GM20000 (cell line): ENCODE measurements around the gene EP400.

Experiments used
- DNase-seq: peaks from one replicate; pipeline ENCODE4 v3.0.0; 2012; ENCODE audit warnings: low spot score
- CTCF ChIP-seq: IDR thresholded peaks from 2 replicates; pipeline ENCODE4 v1.5.1; 2012; ENCODE audit warnings: mild to moderate bottlenecking, control low read depth; ENCODE audit errors: extremely low read depth, missing control alignments

The EP400 gene

DNA sequence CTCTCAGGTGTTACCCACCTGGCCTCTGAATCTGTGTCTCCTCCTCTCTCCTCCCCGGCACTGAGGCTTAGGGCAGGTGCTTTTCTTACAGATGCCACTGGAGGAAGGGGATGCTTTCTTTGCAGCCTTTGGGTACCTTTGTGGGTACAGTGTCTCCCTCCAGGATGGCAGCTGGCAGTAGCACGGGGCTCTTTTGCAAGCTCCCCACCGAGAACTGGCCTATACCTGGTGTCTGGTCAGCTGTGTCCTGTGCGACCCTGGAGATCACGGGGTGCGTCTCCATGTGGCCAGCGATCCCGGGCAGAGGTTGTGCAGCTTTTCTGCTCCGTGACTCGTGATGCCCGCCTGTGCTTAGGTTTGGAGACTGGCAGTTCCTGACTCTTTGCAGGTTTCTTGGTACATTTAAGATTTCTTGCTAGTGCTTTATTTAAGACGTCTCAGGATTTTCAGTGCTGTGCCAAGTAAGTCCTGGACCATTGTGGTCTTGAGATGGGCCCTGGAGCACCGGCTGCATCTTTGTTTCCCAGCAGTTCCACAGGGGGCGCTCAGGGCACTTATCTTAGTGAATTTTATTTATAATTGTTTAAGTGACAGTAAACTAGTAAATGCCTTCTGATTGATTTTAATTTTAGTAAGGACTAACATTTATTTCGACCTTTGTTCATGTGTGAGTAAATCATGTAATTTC, 125.4 kb downstream of the EP400 start:
- DNase-seq = no peak
- no peak for TF ChIP-seq CTCF

GRCh38 chr12:132075714-132076553, 126.2 kb downstream of the EP400 start:
- no peak for TF ChIP-seq CTCF
- no peak for DNase-seq

DNA sequence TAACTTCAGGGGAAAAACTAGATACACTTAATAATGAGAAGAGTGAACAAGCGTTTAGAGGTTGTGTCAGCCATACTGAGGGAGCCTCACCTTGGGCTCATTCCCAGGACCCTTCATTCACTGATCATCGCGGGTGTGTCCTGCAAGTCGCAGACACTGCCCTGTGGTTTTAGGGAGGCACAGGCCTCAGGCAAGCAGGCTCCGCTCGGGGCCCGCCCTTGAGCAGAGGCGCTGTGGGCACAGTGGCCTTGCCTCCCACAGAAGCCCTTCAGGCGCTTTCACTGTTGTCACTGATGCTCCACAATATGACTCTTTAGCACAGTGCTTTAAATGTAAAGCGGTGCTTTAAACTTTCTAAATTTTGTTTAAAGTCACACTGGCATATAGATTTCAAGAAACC, 127.0 kb downstream of the EP400 start:
- no peak for TF ChIP-seq CTCF

DNA sequence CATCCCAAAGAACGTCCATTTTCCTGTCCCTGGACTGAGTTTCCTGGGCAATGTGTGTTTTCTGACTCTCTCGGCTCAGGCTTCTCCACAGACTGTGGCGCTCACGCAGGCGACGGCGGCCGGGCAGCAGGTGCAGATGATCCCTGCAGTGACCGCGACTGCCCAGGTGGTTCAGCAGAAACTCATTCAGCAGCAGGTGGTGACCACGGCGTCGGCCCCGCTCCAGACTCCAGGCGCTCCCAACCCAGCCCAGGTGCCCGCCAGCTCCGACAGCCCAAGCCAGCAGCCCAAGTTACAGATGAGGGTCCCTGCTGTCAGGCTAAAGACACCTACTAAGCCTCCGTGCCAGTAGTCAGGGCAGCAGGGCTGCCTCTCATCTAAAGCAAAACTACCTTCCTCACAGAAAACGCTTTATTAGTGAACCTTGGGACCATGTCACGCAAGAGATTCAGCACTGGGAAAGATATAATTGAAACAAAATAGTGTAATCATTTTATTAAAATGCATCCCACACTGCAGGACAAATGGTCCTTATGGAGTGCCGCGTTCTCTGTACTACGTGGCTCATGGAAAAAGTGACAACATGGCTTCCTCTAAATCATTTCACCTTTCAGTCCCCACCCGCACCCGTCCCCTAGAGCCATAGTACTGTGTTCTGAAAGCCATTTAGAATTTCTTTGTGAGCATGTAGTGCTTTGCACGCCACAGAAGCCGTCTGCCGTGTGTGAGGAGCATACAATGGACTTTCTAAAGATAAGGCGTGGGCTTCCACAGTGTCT, 127.8 kb downstream of the EP400 start:
- TF ChIP-seq CTCF = no peak

More for the DNA sequence above, 127.0 kb downstream of the EP400 start:
- no peak for DNase-seq

GRCh38 chr12:132078190-132078589, 128.4 kb downstream of the EP400 start:
- TF ChIP-seq CTCF = no peak
- no peak for DNase-seq

More for the DNA sequence above, 127.8 kb downstream of the EP400 start:
- no peak for DNase-seq

- DNase-seq = no peak
- no peak for TF ChIP-seq CTCF
Observed at GRCh38 chr12:132079200-132079599, 129.5 kb downstream of the EP400 start.
